Ovary (tissue), 3 donors: Measurements from ENCODE around the gene PROKR1.

ENCODE experiments used
- EP300 ChIP-seq: sonication (generic); formaldehyde crosslinking; IDR thresholded peaks from one replicate; pipeline ENCODE4 v1.6.1; 2017; ENCODE audit warnings: antibody characterized with exemption
- POLR2A ChIP-seq: fragments of 450-650 bp; IDR thresholded peaks from one replicate; pipeline ENCODE4 v1.6.1; 2017; ENCODE audit warnings: antibody characterized with exemption, mild to moderate bottlenecking, moderate library complexity
- TF ChIP-seq, protein P1 (sequence below), 3 donors: fragments of 450-650 bp in 2 of 3; fragments of 200-600 bp in 1 of 3; IDR thresholded peaks; one replicate each; pipeline versions ENCODE4 v1.5.1 to v1.8.0; 2016 to 2022; ENCODE audit warnings: antibody characterized with exemption in 3 of 3, mild to moderate bottlenecking in 1 of 3
- donor health status: DM: no; HTN: no; CAD: no.

DNA sequence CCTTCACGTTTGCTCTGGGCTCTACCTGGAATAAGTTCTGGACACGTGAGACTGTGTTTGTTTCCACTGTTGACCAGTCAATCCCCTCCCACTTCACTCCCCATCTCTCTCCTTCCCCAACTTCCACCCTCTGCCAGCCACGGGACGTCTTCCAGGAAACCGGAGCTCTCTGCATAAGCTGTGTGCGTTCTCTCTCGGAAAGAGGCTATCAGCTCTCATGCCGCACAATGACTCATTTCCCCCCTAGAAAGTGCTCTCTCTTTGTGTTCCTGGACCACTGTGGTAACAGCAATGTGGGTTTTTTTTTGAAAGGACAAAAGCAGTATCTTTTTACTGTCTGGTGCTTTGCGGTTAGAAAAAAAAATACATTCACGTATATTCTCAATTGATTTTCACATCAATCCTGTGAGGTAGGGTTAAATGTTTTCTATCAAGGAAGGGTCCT lies 10.2 kb downstream of the PROKR1 start:
- TF ChIP-seq, protein P1, sequence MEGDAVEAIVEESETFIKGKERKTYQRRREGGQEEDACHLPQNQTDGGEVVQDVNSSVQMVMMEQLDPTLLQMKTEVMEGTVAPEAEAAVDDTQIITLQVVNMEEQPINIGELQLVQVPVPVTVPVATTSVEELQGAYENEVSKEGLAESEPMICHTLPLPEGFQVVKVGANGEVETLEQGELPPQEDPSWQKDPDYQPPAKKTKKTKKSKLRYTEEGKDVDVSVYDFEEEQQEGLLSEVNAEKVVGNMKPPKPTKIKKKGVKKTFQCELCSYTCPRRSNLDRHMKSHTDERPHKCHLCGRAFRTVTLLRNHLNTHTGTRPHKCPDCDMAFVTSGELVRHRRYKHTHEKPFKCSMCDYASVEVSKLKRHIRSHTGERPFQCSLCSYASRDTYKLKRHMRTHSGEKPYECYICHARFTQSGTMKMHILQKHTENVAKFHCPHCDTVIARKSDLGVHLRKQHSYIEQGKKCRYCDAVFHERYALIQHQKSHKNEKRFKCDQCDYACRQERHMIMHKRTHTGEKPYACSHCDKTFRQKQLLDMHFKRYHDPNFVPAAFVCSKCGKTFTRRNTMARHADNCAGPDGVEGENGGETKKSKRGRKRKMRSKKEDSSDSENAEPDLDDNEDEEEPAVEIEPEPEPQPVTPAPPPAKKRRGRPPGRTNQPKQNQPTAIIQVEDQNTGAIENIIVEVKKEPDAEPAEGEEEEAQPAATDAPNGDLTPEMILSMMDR (IDR thresholded peaks at IDR 0.05): no peak
- TF ChIP-seq POLR2A (no peak), EP300 (no peak)
